Measurements from ENCODE around the gene TSPY10. TPM values are rescaled to one million over a fixed set of nuclear protein-coding genes. Genes with fewer than 3 reads are reported as not detected.
"Not testable (repeated sequence)": the region's sequence is repeated elsewhere in the genome, so short reads cannot be mapped to it uniquely, and the experiment has no call there.

Gene TSPY10
- total and polyA plus RNA-seq, 2 of the 13 experiments (the other 11 are each of a cell fraction or from before 2014, with no cell fraction given): not detected

DNA sequence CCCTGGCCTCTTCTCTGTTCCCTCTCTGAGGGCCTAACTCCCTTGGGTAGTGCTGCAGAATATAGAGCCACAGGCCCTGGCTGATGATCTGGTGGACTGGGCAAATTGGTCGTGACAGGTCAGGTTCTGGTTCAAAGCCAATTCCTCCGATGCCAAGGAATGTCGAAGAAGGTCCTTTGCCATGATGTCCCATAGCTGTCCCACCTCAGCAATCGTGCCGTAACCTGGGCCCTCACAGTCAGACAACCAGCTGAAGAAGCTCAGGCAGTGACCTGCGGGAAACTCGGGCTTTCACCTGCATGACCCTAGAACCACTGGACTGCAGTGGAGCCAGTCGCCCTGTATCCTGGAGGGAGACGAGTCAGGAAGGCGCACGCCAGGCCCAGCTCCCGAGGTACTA lies 11.4 kb upstream of the TSPY10 start:
- FAIRE-seq; H3K9ac ChIP-seq (ENCODE audit: insufficient read depth, low read depth, low read length); H3K27ac ChIP-seq (ENCODE audit: extremely low read length, insufficient read depth, low read length); H3K79me2 ChIP-seq (ENCODE audit: insufficient read depth, low read length); CTCF ChIA-PET (ENCODE audit: low intra/inter-chr PET ratio, low total read pairs); H4K20me1 ChIP-seq (ENCODE audit: insufficient read depth, low read length); DNase-seq (ENCODE audit: low spot score); H3K27me3 ChIP-seq (ENCODE audit: control insufficient read depth in 1 of 2, insufficient read depth in 2 of 2, low read length in 2 of 2); H3K4me3 ChIP-seq (replicated peaks in 1 of 3; ENCODE audit: insufficient read depth in 1 of 3, low read depth in 2 of 3, low read length in 3 of 3); H3K4me2 ChIP-seq (ENCODE audit: low read depth, low read length); H3K4me1 ChIP-seq (ENCODE audit: insufficient read depth, low read length); H3K9me3 ChIP-seq (ENCODE audit: low read length); ATAC-seq; H3K36me3 ChIP-seq (replicated peaks in 1 of 2; ENCODE audit: control insufficient read depth in 1 of 2, insufficient read depth in 2 of 2, low read length in 2 of 2); H2AFZ ChIP-seq (ENCODE audit: low read length); in situ Hi-C loops (cut with HindIII; ENCODE audit: extremely low pct_ligation_motif_present, low pct_unique_long_range_greater_than_20kb); POLR2A ChIA-PET; BruUV-seq (replicated peaks); intact Hi-C loops (cut with micrococcal nuclease; ENCODE audit: unreplicated experiment): not testable (repeated sequence)
- WGBS (ENCODE audit: low lambda C conversion rate): 31% methylated on average over 5 of the region's 12 CpGs

Other genes with a start within 250 kb of the TSPY10 start
- gene TSPY4, start 190.4 kb upstream of the TSPY10 start, total RNA-seq (2016; rRNA removed; fragmentation: Illumina TruSeq; extraction: Trizol): not detected in 2 replicates
- not detected in 2 replicates for gene TSPY4, start 190.4 kb upstream of the TSPY10 start, polyA plus RNA-seq (2011; rRNA removed)
- not detected in 2 replicates for gene TSPY8, start 170.1 kb upstream of the TSPY10 start, total RNA-seq (2016; rRNA removed; fragmentation: Illumina TruSeq; extraction: Trizol)
- gene TSPY8, start 170.1 kb upstream of the TSPY10 start, polyA plus RNA-seq (2011; rRNA removed): not detected in 2 replicates
- gene TSPY3, start 129.5 kb upstream of the TSPY10 start, total RNA-seq (2016; rRNA removed; fragmentation: Illumina TruSeq; extraction: Trizol): not detected in 2 replicates
- gene TSPY3, start 129.5 kb upstream of the TSPY10 start, polyA plus RNA-seq (2011; rRNA removed): not detected in 2 replicates
- gene TSPY1, start 60.9 kb upstream of the TSPY10 start, total RNA-seq (2016; rRNA removed; fragmentation: Illumina TruSeq; extraction: Trizol): not detected in 2 replicates
- gene TSPY1, start 60.9 kb upstream of the TSPY10 start, polyA plus RNA-seq (2011; rRNA removed): not detected in 2 replicates
- gene TSPY9, start 40.6 kb upstream of the TSPY10 start, total RNA-seq (2016; rRNA removed; fragmentation: Illumina TruSeq; extraction: Trizol): not detected in 2 replicates
- gene TSPY9, start 40.6 kb upstream of the TSPY10 start, polyA plus RNA-seq (2011; rRNA removed): not detected in 2 replicates

All from HepG2 (cell line).